Activated CD4-positive, CD25-positive, alpha-beta regulatory T cell (primary cell): Measurements from ENCODE around the gene NSUN6.

Experiments
- DNase-seq, 4 experiments: peaks; one replicate each; lab custom pipeline; 2025; lab: John Stamatoyannopoulos, UW

Gene NSUN6

GRCh38 chr10:18561861-18562551 is 89.4 kb downstream of the NSUN6 start:
- no peak for DNase-seq

GRCh38 chr10:18557960-18558359 is 93.4 kb downstream of the NSUN6 start:
- DNase-seq, result no peak

- DNase-seq, result no peak
Measured at GRCh38 chr10:18556522-18557147, 94.8 kb downstream of the NSUN6 start.

GRCh38 chr10:18554479-18554878 is 96.9 kb downstream of the NSUN6 start:
- DNase-seq, result no peak

GRCh38 chr10:18551473-18551872 is 99.9 kb downstream of the NSUN6 start:
- DNase-seq, result no peak

GRCh38 chr10:18549105-18549504 is 102.3 kb downstream of the NSUN6 start:
- no peak for DNase-seq

- no peak for DNase-seq
Measured at GRCh38 chr10:18545621-18546305, 105.6 kb downstream of the NSUN6 start.

- DNase-seq, result no peak
Measured at GRCh38 chr10:18542832-18543231, 108.6 kb downstream of the NSUN6 start.

GRCh38 chr10:18540195-18540594 is 111.2 kb downstream of the NSUN6 start:
- no peak for DNase-seq

GRCh38 chr10:18539335-18539734 is 112.1 kb downstream of the NSUN6 start:
- DNase-seq, result no peak

GRCh38 chr10:18533896-18534295 is 117.5 kb downstream of the NSUN6 start:
- no peak for DNase-seq

- DNase-seq, result no peak
Measured at GRCh38 chr10:18532881-18533535, 118.4 kb downstream of the NSUN6 start.

GRCh38 chr10:18528292-18528691 is 123.1 kb downstream of the NSUN6 start:
- no peak for DNase-seq

GRCh38 chr10:18527687-18528086 is 123.7 kb downstream of the NSUN6 start:
- no peak for DNase-seq

- DNase-seq, result no peak
Measured at GRCh38 chr10:18523858-18524257, 127.5 kb downstream of the NSUN6 start.

- DNase-seq, result no peak
Measured at GRCh38 chr10:18523025-18523424, 128.4 kb downstream of the NSUN6 start.

- no peak for DNase-seq
Measured at GRCh38 chr10:18516851-18517250, 134.5 kb downstream of the NSUN6 start.

GRCh38 chr10:18514537-18514936 is 136.8 kb downstream of the NSUN6 start:
- no peak for DNase-seq

GRCh38 chr10:18508587-18508986 is 142.8 kb downstream of the NSUN6 start:
- no peak for DNase-seq

- DNase-seq, result no peak
Measured at GRCh38 chr10:18505456-18506118, 145.8 kb downstream of the NSUN6 start.

GRCh38 chr10:18504161-18504560 is 147.2 kb downstream of the NSUN6 start:
- no peak for DNase-seq

GRCh38 chr10:18501629-18502028 is 149.8 kb downstream of the NSUN6 start:
- no peak for DNase-seq
